GM18502 (cell line): ENCODE results near the gene PCSK2.

Experiments
- ATAC-seq: cut with Tn5 transposase; IDR thresholded peaks from one replicate; pipeline ENCODE4 v1.9.1; 2021; ENCODE audit warnings: mild to moderate bottlenecking; ENCODE audit not compliant: unreplicated experiment, poor library complexity

PCSK2 gene

DNA sequence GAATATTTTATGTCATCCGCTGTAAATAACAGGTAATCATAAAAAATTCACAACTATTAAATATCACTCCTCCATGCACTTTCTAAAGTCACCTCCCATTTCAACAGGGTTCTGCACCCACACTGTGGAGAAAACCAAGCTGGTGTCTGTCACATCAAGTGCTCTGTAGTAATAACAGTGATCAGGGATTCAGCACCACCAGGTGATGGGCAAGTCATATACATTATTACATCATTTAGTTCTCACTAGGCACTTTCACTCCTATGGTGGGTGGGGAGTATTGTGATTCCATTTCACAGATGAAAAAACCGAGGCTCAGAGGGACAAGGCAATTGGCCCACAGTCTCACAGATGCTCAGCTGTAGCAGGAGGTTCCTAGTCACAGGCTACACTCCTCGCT lies 295.7 kb downstream of the PCSK2 start:
- no peak for ATAC-seq

GRCh38 chr20:17523326-17523725 lies 296.5 kb downstream of the PCSK2 start:
- no peak for ATAC-seq

DNA sequence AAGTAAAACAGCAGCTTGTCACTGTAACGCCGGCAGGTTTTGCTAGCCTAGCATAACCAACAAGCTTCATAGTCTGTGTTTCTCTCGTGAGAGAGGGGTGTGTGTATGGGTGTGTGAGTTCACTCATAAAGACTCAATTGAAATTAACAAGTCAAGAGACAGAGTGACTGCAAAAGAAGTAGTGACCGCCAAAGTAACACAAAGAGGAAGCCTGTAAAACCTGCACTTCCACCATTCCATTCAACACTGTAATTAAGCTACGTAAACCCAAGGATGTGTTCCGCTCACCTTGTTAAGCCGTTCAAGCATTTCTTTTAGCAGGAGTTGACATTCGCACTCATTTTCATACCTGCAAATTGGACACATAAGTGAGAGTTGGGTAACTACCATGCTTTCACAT lies 297.7 kb downstream of the PCSK2 start:
- no peak for ATAC-seq

GRCh38 chr20:17525132-17525531 lies 298.3 kb downstream of the PCSK2 start:
- no peak for ATAC-seq

DNA sequence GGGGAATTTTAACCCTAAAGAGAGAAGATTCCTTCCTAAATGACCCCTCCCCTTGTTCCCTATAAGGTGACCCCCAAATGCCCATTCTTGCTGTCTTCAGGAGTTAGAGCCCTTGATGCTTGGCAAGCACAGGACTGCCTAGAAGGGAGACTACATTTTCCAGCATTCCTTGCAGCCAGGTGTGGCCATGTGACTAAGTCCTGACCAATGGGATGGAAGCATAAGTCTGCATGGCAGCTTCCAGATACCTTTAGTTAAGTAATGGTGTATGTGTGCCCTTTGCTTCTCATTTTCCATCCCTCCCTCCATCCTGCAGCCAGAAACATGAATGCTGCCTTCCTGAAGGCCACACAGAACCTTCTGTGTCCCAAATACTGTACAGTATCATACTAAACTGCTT lies 298.8 kb downstream of the PCSK2 start:
- ATAC-seq: peak; percentile 58

DNA sequence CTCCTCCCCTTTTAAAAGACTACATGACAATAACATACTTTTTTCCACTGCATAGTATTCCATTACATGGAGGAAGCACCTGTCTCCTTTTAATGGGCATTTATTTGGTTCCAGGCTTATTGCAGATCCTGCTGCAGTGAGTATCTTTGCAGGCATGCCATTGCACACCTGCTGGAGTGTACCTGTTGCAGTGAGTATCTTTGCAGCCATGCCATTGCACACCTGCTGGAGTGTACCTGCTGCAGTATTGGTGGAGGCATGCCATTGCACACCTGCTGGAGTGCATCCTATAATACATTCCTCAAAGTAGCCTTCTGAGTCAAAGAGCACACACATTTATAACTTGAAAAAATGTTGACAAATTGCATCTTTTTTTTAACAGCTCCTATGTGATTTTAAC lies 302.7 kb downstream of the PCSK2 start:
- ATAC-seq: no peak

DNA sequence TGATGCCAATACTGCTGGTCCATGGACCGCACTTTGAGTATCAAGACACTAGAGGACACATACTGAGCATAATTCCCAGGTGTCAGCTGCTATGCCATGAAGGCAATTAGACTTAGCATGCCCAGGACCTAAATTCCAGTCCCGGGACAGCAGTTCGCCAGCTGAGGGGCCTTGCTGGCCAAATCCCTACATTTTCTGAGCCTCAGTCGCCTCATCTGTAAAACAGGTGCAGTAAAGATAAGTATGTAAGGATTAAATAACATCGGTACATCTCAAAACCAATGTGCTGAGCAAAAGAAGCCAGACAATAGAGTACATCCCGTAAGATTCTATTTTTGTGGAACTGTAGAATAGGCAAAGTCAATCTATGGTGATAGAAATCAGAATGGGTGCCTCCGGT lies 303.3 kb downstream of the PCSK2 start:
- ATAC-seq: no peak

- peak; percentile 69 for ATAC-seq
Measured at GRCh38 chr20:17530716-17531664, 304.1 kb downstream of the PCSK2 start, which contains the start of gene BFSP1. Gene BFSP1 (minus strand): TSS chr20:17531379. CDS start chr20:17531329, 50 bp downstream.

- no peak for ATAC-seq
Measured at GRCh38 chr20:17531665-17532025, 304.8 kb downstream of the PCSK2 start.

- ATAC-seq: no peak
Measured at GRCh38 chr20:17533396-17533795, 306.6 kb downstream of the PCSK2 start.

DNA sequence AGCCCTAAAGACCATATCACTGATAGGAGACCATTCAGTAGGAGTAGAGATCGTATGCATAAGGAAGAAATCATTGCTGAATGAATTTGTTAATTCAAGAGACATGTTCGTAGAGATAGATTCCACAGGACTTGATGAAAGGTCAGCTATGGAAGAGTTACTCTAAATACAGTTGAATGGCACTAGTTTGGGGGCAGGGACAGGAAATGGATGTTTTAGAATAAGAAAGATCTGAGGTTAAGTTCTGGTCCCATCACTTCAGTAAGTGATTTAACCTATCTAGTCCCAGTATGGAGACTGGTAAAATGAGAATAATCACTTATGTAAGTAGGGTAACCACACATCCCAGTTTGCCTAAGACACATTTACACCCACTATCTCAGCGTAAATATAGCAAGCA lies 307.2 kb downstream of the PCSK2 start:
- ATAC-seq: no peak
